ENCODE measurements around the gene PRPS1L1. TPM values are rescaled to one million over a fixed set of nuclear protein-coding genes. Genes with fewer than 3 reads are reported as not detected.

The PRPS1L1 gene
- polyA plus RNA-seq, 1 experiment = not detected

DNA sequence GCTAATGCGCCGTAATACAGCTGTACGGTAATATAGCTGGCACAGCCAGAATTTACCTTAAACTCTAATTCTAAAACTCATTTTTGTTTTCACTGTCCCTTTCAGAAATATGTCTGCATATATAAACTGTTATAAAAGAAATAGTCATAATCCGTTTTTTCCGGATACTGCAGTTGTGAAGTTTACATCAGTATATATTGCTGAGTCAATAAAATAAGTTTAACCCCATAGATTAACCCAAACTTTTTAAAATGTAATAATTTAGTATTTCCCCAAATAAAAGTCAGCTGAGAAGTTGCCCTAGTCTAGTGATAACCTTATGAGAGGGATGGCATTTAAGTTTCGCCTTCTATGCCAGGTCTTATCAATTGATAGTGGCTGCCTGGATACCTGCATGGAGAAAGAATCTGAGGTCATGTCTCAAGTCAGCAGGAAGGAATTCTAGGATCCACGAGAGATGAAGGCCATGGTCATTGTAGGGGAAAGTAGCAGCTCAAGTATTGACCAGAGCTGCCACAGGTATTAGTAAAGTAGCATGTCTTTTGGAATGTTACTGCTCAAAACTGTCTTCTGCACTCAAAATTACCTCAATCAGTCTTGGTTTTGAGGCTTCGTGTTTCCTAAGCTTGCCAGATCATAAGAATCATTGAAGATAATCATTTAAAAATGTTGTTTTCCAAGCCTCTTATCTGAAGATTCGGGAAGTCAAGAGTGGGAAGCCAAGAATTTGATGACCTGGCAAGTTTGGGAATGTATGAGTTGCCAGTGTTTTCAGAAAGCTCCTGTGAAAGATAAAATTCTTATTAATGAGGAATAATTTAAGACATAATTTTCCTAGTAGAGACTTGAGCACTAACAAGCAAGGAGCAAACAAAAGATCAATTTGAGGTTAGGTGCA, 10.8 kb downstream of the PRPS1L1 start:
- DNase-seq (ENCODE audit: low read depth) = no peak
- ChIA-PET POLR2A (no interaction called here), CTCF (interaction anchor here (0.9 kb wide), 1 partner anchor 9 kb away, joined by 3 read pairs; no protein-coding TSS in a partner anchor)
- Histone ChIP-seq H3K4me3 (ENCODE audit: low read depth, low read length) (no peak overlapping the region), H3K36me3 (ENCODE audit: control insufficient read depth, insufficient read depth, low read length) (no peaks in the 10 kb centered on the region; the same call in 1 of the 2 replicates), H3K27me3 (ENCODE audit: control insufficient read depth, insufficient read depth, low read length) (no peaks in the 10 kb centered on the region)
- TF ChIP-seq, protein P1, sequence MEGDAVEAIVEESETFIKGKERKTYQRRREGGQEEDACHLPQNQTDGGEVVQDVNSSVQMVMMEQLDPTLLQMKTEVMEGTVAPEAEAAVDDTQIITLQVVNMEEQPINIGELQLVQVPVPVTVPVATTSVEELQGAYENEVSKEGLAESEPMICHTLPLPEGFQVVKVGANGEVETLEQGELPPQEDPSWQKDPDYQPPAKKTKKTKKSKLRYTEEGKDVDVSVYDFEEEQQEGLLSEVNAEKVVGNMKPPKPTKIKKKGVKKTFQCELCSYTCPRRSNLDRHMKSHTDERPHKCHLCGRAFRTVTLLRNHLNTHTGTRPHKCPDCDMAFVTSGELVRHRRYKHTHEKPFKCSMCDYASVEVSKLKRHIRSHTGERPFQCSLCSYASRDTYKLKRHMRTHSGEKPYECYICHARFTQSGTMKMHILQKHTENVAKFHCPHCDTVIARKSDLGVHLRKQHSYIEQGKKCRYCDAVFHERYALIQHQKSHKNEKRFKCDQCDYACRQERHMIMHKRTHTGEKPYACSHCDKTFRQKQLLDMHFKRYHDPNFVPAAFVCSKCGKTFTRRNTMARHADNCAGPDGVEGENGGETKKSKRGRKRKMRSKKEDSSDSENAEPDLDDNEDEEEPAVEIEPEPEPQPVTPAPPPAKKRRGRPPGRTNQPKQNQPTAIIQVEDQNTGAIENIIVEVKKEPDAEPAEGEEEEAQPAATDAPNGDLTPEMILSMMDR (IDR thresholded peaks at IDR 0.05; ENCODE audit: insufficient read depth, low read depth, low read length) = no peak

GRCh38 chr7:18013936-18014335, 13.7 kb downstream of the PRPS1L1 start:
- ChIA-PET CTCF (interaction anchor here (0.9 kb wide), 1 partner anchor 9 kb away, joined by 3 read pairs; no protein-coding TSS in a partner anchor), POLR2A (interaction anchor here (0.6 kb wide), 3 partner anchors 16 to 704 kb away, joined by 4 to 10 read pairs (median 6); no protein-coding TSS in a partner anchor)

DNA sequence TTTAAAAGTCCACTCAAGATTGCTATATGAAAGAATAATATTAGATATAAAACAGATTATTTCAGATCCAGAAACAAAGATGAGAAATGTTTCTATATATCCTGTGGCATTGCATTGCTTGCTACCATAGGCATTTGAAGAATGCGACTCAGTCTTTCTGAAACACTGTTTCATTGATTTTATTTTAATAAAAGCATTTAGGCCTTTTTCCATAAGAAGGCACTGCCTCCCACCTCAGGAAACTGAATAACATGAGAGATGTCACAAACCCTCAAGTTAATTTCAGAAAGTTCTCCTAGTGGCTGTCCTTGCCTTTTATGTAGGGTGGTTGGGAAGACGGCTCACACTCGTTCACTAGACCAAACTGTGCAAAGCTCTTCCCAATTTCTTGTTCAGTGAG, 23.3 kb downstream of the PRPS1L1 start:
- Histone ChIP-seq H3K27me3 (ENCODE audit: control insufficient read depth, insufficient read depth, low read length) (no peaks in the 10 kb centered on the region), H3K36me3 (ENCODE audit: control insufficient read depth, insufficient read depth, low read length) (no peaks in the 10 kb centered on the region), H3K4me3 (ENCODE audit: low read depth, low read length) (no peak overlapping the region)
- POLR2A ChIA-PET = no interaction called here
- CTCF ChIA-PET = interaction anchor here (0.9 to 1.0 kb wide), 2 partner anchors 12 to 41 kb away, joined by 3 read pairs; no protein-coding TSS in a partner anchor
- TF ChIP-seq, protein P1 (IDR thresholded peaks at IDR 0.05; ENCODE audit: insufficient read depth, low read depth, low read length) = no peak
- DNase-seq (ENCODE audit: low read depth) = no peak

More at GRCh38 chr7:18013936-18014335, 13.7 kb downstream of the PRPS1L1 start:
- no peak for DNase-seq (ENCODE audit: low read depth)
- no peaks in the 10 kb centered on the region for H3K27me3 ChIP-seq (ENCODE audit: control insufficient read depth, insufficient read depth, low read length)
- TF ChIP-seq, protein P1 (IDR thresholded peaks at IDR 0.05; ENCODE audit: insufficient read depth, low read depth, low read length) = no peak
- H3K36me3 ChIP-seq (ENCODE audit: control insufficient read depth, insufficient read depth, low read length) = no peaks in the 10 kb centered on the region; the same call in 1 of the 2 replicates
- H3K4me3 ChIP-seq (ENCODE audit: low read depth, low read length) = no peak overlapping the region

DNA sequence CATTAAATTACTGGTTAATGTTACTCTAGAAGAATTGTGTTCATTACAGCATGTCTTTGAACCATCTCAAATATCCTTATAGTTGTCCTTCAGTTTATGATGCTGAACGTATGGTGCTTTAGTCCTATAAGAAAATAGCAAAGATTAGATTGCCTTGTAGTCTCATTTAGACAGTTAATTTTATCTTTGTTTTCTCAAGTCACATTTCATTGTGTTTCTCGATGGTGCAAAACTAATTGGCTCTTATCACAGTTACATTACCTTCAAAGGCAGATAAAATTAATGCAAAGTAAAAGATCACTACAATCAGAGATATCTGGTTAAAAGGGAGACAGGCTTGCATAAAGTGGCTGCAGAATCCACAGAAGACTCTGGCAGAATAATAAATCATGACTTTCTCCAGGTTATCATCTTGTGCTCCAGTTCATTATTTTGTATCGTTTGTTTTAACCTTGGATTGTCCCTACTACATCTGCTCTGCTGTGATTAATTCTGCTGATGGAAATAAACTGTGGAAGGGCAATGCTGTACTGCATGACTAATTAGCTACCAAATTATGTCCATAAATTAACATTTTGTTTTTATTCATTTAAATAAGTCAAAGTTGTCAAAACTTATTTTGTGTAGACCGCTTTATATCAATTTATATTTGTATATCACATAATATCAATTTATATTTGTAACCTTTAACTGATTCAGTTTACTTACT, 24.2 kb downstream of the PRPS1L1 start:
- TF ChIP-seq, protein P1 (IDR thresholded peaks at IDR 0.05; ENCODE audit: insufficient read depth, low read depth, low read length) = no peak
- H3K27me3 ChIP-seq (ENCODE audit: control insufficient read depth, insufficient read depth, low read length) = no peaks in the 10 kb centered on the region
- POLR2A ChIA-PET = no interaction called here

GRCh38 chr7:17998692-17999091, 29.0 kb downstream of the PRPS1L1 start:
- DNase-seq (ENCODE audit: low read depth) = no peak
- ChIA-PET POLR2A (no interaction called here), CTCF (interaction anchor here (0.6 kb wide), 1 partner anchor 72 kb away, joined by 3 read pairs; no protein-coding TSS in a partner anchor)
- TF ChIP-seq, protein P1 (IDR thresholded peaks at IDR 0.05; ENCODE audit: insufficient read depth, low read depth, low read length) = no peak
- H3K36me3 ChIP-seq (ENCODE audit: control insufficient read depth, insufficient read depth, low read length) = no peaks in the 10 kb centered on the region
- no peak overlapping the region for H3K4me3 ChIP-seq (ENCODE audit: low read depth, low read length)
- H3K27me3 ChIP-seq (ENCODE audit: control insufficient read depth, insufficient read depth, low read length) = no peaks in the 10 kb centered on the region

More for the DNA sequence above, 24.2 kb downstream of the PRPS1L1 start:
- no peak for DNase-seq (ENCODE audit: low read depth)
- CTCF ChIA-PET = interaction anchor here (1.0 kb wide), 1 partner anchor 13 kb away, joined by 3 read pairs; no protein-coding TSS in a partner anchor
- Histone ChIP-seq H3K4me3 (ENCODE audit: low read depth, low read length) (no peak overlapping the region), H3K36me3 (ENCODE audit: control insufficient read depth, insufficient read depth, low read length) (no peaks in the 10 kb centered on the region)

Measured in BJ (cell line).